ENCODE data around the gene JPH4.

The JPH4 gene

GRCh38 chr14:23564876-23565275, 13.7 kb downstream of the JPH4 start:
- DNase-seq (ENCODE audit: low read depth in 3 of 3, low spot score in 1 of 3), result no peak

DNA sequence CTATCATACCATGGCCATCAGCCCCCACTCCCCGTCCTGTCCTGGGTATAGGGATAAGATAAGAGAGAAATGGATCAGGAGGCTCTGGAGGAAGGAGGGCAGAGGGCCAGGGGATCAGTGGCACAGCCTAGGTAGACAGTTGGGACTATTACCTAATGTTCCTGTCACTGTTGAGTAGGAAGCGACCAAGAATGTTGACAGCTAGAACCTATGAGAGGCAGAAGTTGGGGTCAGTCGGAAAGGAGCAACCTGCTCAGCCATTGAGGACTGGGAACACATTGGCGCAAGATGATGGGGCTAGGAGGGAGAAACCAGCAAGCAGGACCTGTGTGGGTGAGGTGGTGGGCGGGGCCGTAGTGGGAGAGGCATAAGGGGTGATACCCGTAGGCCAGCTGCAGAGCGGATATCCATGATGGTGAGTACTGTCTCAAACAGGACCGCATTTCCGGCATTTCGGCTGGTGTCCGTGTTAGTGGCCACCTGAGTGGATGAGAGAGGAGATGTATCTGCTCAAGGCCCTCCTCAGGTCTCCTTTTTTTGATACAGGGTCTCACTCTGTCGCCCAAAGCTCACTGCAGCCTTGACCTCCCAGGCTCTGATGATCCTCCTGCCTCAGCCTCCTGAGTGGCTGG, 14.3 kb downstream of the JPH4 start:
- no peak for DNase-seq (ENCODE audit: low read depth in 3 of 3, low spot score in 1 of 3)

- DNase-seq (ENCODE audit: low read depth in 3 of 3, low spot score in 1 of 3), result no peak
These were observed 15.0 kb downstream of the JPH4 start for GRCh38 chr14:23563473-23564180.

- DNase-seq (ENCODE audit: low read depth in 3 of 3, low spot score in 1 of 3), result peak in 1 of 3 donors; percentile 39
These were observed 15.6 kb downstream of the JPH4 start for GRCh38 chr14:23562822-23563472.

DNA sequence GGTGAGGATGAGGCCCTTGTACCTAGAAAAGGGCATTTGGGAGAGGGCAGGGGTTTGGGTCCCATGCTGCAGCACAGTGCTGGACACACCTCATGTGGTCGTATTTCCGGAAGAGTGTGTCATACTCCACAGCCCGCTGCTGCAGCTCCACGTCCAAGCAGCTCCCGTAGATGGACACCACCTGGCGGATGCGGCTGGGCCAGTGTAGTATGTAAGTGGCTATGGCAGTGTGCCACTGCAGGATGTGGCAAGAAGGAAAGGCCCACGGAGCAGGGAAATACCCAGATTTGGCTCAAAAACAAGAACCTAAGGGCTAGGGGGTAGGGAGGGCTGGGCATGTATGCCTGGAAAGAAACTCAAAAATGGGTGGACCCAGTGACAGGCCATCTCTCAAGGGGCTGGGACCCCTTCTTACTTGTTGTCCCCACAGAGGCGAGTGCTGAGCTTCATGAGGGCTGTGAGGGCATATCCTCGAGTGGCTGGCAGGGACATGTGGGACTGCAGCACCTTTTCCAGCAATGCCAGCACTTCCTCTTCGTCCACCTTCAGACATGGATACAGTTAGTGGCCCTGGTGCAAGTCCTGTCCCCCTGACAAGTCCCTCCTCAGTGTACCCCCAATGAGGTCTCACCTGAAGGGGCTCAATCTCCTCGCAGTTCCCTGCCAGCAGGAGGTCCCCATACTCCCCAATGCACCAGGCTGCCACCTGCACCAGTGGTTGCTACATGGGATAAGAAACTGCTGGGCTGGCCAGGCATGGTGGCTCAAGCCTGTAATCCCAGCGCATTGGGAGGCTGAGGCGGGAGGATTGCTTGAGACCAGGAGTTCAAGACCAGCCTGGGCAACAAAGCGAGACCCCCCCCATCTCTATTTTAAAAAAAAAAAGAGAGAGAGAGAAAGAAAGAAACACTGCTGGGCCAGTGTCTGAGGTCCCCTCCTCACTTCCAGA, 16.4 kb downstream of the JPH4 start:
- no peak for DNase-seq (ENCODE audit: low read depth in 3 of 3, low spot score in 1 of 3)

GRCh38 chr14:23561259-23561658, 17.3 kb downstream of the JPH4 start:
- no peak for DNase-seq (ENCODE audit: low read depth in 3 of 3, low spot score in 1 of 3)

DNA sequence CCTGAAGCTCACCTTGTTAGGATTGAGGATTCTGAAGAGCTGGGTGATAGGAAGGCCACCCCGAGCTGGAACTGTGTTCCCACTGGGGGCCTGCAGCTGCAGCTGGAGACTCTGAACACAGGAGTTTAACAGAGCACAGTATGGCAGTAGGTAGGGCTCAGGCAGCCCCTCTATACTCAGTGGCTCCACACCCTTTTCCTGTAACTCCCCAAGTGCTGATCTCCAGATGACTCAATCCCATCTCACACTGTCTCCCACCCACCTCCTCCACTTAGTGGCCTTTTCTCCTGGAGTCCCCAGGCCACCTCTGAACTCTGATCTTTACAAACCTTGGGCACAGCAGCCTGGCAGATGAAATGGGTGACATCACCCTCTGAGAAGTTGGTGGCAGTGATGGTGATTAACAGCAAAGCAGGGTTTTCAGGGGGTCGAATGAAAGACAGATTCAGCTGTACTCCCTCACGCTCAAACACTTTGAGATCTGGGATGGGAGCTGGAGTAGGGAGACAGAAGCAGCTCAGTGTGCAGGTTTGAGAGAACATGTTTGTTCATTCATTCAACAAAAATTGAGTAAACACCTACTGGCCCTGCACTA, 18.6 kb downstream of the JPH4 start:
- no peak for DNase-seq (ENCODE audit: low read depth in 3 of 3, low spot score in 1 of 3)

DNA sequence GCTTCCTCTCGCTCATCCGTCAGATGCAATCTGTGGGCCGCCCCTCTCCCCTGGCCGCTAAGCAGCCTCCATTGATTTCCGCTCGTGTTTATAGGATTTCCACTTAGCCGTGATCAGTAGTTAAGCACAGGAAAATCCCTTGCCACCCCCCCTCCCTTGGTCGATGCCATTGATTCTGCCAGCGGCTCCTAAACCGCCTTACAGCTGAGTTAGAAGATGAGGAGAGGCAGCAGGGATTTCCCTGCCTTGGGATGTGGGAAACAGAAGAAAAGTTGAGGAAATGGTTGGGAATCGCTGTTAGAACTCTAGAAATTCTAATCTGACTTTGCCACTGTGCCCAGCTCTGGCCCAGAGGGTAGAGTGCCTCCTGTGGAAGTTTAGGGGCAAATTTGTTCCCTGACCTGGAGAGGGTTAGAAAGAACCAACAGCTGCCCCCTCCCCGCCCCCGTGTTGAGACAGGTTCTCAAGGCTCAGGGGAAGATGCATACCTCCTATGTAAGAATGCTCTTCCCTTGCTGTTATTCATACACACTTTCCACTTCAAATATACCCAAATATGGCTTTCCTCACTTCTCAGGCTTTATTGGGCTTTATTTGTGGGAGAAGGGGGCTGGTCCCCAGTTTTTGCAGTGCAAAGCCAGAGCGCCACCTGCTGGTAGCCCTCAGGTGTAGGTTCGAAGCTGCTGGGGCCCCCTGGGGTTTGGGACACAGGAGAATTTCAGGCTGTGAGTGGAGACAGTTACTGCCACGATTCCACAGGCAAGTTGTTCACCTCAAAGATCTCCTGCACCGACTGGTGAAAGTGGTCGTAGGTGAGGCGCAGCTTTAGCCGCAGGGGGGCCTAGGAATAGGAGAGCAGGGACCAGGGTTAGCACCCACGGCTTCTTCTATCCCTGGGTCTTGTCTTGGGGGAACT, 19.3 kb downstream of the JPH4 start:
- peak; percentile 19 to 61 (median 38) for DNase-seq (ENCODE audit: low read depth in 3 of 3, low spot score in 1 of 3)

DNA sequence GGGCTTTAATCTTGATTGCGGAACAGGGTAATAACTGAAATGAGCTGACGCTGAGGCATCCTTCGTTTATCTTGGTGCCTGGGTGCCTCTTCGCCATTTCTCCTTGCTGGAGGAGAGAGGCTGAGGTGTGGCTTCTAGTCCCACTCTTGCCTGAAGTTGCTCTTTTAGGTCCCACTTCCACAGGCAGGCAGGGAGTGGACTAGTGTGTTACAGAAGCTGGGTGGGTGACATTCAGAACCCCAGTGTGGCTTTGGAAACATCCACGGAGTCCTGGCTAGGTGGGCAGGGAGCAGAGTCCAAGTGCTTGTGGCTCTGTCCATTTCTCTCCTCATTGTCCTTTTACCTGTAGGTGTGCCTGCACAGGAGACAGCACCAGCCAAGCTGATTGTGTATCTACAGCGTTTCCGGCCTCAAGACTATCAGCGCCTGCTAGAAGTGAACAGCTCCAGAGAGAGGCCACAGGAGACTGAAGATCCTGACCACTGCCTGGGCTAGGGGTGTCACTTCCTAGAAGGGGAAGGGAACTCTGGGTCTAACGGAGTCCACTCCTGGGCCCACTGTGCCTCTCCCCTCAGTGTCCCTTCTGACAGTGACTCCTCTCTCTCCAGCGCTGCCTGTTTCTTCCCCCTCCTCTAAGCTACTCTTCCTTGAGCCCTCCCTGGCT, 20.1 kb downstream of the JPH4 start:
- DNase-seq (ENCODE audit: low read depth in 3 of 3, low spot score in 1 of 3), result no peak

DNA sequence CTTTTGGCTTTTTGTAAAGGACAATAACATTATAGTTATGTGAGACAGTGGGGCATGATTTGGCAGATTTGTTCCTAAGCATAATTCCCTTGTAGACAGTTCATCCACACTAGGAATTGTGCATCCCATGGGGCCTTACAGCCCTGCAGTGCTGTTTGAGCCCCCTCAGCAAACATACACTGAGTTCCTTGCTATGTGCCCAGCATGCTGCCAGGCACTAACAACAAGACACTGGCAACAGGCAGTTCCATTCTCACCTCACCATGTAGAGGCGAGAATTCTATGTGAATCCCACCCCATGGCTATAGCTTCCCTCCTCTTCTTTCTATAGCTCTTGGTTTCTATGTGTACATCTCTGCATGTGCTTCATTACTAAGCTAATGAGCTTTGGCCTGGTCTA, 20.6 kb downstream of the JPH4 start:
- DNase-seq (ENCODE audit: low read depth in 3 of 3, low spot score in 1 of 3), result no peak

GRCh38 chr14:23557521-23557920, 21.1 kb downstream of the JPH4 start:
- DNase-seq (ENCODE audit: low read depth in 3 of 3, low spot score in 1 of 3), result no peak

DNA sequence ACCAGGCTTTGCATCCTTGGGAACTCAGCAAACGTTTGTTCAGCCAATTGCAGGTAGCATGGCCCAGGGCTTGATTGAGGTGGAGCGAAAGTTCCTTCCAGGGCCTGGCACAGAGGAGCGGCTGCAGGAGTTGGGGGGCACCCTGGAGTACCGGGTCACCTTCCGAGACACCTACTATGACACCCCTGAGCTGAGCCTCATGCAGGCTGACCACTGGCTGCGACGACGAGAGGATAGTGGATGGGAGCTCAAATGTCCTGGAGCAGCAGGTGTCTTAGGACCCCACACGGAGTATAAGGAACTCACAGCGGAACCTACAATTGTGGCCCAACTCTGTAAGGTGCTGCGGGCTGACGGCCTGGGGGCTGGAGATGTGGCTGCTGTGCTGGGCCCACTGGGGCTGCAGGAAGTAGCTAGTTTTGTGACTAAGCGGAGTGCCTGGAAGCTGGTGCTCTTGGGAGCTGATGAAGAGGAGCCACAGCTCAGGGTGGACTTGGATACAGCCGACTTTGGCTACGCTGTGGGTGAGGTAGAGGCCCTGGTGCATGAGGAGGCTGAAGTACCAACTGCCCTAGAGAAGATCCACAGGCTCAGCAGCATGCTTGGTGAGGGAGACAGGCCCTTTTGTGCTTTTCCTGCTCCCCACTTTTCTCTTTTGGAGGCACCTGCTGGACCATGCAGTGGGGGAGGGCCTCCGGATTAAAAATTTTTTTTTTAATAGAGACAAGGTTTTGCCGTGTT, 21.7 kb downstream of the JPH4 start:
- no peak for DNase-seq (ENCODE audit: low read depth in 3 of 3, low spot score in 1 of 3)

DNA sequence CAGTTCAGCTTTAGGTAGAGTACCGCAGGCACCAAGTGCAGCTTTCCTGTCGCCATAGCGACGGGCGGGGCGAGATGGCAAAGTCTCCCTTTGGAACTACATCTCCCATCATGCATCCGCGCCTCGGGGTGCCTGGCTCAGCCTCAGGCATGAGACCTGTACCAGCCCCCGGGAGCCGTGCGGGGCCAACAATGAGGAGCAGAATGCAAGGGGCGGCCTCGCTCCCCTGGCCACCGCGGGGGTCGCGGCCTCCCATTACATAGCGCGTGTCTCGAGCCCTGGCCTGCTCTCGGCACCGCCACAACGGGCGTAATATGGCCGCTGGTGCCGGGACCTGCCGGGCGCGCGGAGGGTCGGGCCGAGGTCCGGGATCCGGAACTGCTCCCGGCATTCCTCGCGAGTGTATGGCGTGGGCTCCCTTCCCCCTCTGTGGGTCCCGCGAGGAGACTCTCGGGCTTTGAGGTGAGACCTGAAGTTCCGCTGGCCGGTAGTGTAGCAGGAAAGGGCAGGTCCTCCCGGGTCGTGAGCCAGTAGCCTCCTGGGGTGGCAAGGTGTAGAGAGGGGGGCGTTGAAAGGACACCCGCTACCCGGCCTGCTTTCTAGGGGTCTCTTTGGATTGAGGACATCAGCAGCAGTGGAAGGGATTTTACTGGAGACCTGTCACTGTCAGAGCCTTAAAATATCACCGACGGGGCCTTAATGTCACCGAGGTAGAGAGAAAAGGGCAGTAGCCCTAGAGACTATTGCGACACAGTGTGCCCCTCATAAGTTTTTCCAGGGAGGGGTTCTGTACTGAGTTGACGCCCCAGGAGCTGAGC, 22.5 kb downstream of the JPH4 start, which contains the start of gene THTPA:
Gene THTPA, plus strand, starts transcription at position 390 of the 818 bp plus-strand sequence. CDS start 487 bp downstream, outside the sequence.
- peak; percentile 72 to 80 (median 80) for DNase-seq (ENCODE audit: low read depth in 3 of 3, low spot score in 1 of 3)

GRCh38 chr14:23555533-23555881, 23.1 kb downstream of the JPH4 start:
- DNase-seq (ENCODE audit: low read depth in 3 of 3, low spot score in 1 of 3), result no peak

- DNase-seq (ENCODE audit: low read depth in 3 of 3, low spot score in 1 of 3), result peak; percentile 46 to 74 (median 50)
These were observed 27.1 kb downstream of the JPH4 start, which contains the start of gene ZFHX2 for GRCh38 chr14:23551266-23552028. ZFHX2 (minus strand) TSS chr14:23551765; CDS start chr14:23535325, 16,440 bp downstream.

GRCh38 chr14:23550812-23551265, 27.8 kb downstream of the JPH4 start:
- no peak for DNase-seq (ENCODE audit: low read depth in 3 of 3, low spot score in 1 of 3)
